HL-60/S4 (cell line): ENCODE measurements around the gene STAG1.
"Not testable (repeated sequence)": the region's sequence is repeated elsewhere in the genome, so short reads cannot be mapped to it uniquely, and the experiment has no call there.

Experiments used
- in situ Hi-C: fragments of 300-500 bp; cut with MboI; formaldehyde crosslinking; loops from 2 replicates; pipeline ENCODE4 v1.14.3; 2022; ENCODE audit warnings: low sequenced_read_pairs

STAG1 gene

GRCh38 chr3:136516656-136517055 is 235.5 kb downstream of the STAG1 start:
- in situ Hi-C loops: no loop called here

GRCh38 chr3:136516095-136516494 is 236.1 kb downstream of the STAG1 start:
- in situ Hi-C loops: no loop called here

GRCh38 chr3:136514533-136514932 is 237.6 kb downstream of the STAG1 start:
- in situ Hi-C loops: not testable (repeated sequence)

GRCh38 chr3:136513367-136513766 is 238.8 kb downstream of the STAG1 start:
- in situ Hi-C loops: no loop called here

- in situ Hi-C loops: no loop called here
Measured at GRCh38 chr3:136512381-136512780, 239.8 kb downstream of the STAG1 start.

GRCh38 chr3:136505676-136506075 is 246.5 kb downstream of the STAG1 start:
- in situ Hi-C loops: no loop called here

- in situ Hi-C loops: no loop called here
Measured at GRCh38 chr3:136503056-136503455, 249.1 kb downstream of the STAG1 start.

- in situ Hi-C loops: no loop called here
Measured at GRCh38 chr3:136498919-136499447, 253.2 kb downstream of the STAG1 start.

GRCh38 chr3:136495213-136495612 is 257.0 kb downstream of the STAG1 start:
- in situ Hi-C loops: no loop called here

GRCh38 chr3:136490646-136491405 is 261.4 kb downstream of the STAG1 start:
- in situ Hi-C loops: no loop called here

- in situ Hi-C loops: no loop called here
Measured at GRCh38 chr3:136485777-136486176, 266.4 kb downstream of the STAG1 start.

- in situ Hi-C loops: no loop called here
Measured at GRCh38 chr3:136476280-136476679, 275.9 kb downstream of the STAG1 start.

GRCh38 chr3:136474876-136475275 is 277.3 kb downstream of the STAG1 start:
- in situ Hi-C loops: not testable (repeated sequence)

GRCh38 chr3:136473716-136474326 is 278.4 kb downstream of the STAG1 start:
- in situ Hi-C loops: no loop called here

GRCh38 chr3:136465296-136465695 is 286.9 kb downstream of the STAG1 start:
- in situ Hi-C loops: no loop called here

- in situ Hi-C loops: no loop called here
Measured at GRCh38 chr3:136464502-136464901, 287.7 kb downstream of the STAG1 start.

GRCh38 chr3:136463170-136463569 is 289.0 kb downstream of the STAG1 start:
- in situ Hi-C loops: no loop called here

GRCh38 chr3:136457793-136458192 is 294.4 kb downstream of the STAG1 start:
- in situ Hi-C loops: no loop called here

- in situ Hi-C loops: no loop called here
Measured at GRCh38 chr3:136456196-136456595, 296.0 kb downstream of the STAG1 start.

GRCh38 chr3:136444581-136444980 is 307.6 kb downstream of the STAG1 start:
- in situ Hi-C loops: no loop called here

- in situ Hi-C loops: no loop called here
Measured at GRCh38 chr3:136437043-136437442, 315.1 kb downstream of the STAG1 start.

GRCh38 chr3:136434429-136434828 is 317.7 kb downstream of the STAG1 start:
- in situ Hi-C loops: no loop called here
